HCEC 1CT (cell line): ENCODE data around the gene SCN5A.

Source experiments
- DNase-seq: peaks from one replicate; pipeline ENCODE4 v3.0.0-alpha.2; 2017

SCN5A gene

DNA sequence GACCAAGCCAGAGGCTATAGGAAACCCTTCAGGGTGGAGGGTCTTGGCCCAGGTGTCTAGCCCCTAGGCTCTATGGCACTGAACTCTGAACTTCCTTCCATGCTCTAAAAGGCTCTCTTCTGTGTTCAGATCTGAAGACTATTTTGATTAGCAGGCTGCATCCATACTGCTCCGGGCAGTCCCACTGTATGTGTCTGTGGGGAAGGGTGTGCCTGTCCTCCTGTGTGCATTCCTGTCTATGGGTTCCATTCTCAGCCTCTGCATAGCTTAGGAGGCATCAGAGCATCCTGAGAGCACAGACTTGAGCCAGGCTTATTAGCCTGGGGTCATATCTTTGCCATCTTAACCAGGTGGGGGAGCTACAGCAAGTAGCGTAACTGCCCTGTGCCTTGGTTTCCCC, 115.3 kb downstream of the SCN5A start:
- DNase-seq: no peak

GRCh38 chr3:38533285-38533976, 116.1 kb downstream of the SCN5A start:
- DNase-seq: no peak

DNA sequence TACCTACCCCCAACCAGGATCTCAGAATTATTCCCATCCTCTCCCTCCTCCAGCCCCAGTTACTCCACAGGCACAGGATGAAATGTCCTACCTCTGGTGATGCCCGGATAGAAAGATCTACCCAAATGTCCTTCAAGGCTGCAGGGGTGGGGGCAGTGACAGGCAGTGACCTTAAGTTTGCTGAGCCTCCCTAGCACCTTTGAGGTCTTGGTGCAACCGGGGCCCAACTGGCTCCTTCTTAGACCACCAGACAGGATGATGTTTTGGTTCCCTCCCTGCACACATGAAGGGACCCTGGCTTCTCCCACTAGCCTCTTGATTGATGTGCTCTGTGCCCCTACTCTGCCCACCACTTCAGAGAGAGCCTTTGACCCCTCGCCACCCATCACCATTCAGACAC, 117.0 kb downstream of the SCN5A start:
- no peak for DNase-seq

GRCh38 chr3:38528457-38528856, 121.0 kb downstream of the SCN5A start:
- no peak for DNase-seq

- no peak for DNase-seq
Observed at GRCh38 chr3:38526792-38527191, 122.7 kb downstream of the SCN5A start.

GRCh38 chr3:38524141-38524739, 125.2 kb downstream of the SCN5A start:
- no peak for DNase-seq

DNA sequence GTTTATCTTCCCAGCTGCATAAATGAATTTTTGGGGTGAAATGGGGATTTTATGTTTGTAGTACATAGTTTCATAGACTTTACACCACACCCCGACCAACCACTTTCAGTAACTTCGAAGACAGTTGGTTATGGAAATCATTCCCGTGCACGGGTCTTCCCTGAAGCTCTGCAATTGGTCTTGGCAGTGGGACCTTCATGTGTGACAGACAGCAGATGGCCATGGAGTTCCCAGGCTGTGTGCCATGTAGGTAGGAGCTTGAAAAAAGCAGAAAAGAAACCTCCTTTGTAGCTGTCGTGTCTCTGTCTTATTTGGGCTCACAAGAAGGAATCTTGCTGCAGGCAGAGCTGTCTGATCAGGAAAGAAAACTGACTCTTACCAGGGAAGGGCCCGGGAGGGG, 127.5 kb downstream of the SCN5A start:
- DNase-seq: no peak

GRCh38 chr3:38521391-38521987, 128.0 kb downstream of the SCN5A start:
- peak; percentile 42 for DNase-seq

DNA sequence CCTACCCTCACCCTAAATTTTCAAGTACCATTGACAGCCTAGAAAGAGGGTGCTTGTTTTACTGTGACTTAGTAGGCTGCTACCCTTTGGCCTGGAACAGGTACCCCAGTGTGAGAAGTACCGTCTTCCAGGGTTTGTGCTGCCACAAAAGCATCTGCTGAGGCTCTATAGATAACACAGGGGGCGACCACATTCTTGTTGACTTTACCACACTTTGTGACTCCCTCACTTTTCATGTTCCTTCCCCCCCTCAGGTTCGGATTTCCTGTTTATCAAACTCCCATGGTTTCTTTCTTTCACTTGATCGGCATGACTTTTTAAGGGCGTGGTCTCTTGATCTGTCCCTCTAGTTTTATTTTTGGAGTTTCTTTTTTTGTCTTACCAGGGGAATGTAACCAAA, 129.8 kb downstream of the SCN5A start:
- no peak for DNase-seq

GRCh38 chr3:38519000-38519399, 130.5 kb downstream of the SCN5A start:
- DNase-seq: no peak

DNA sequence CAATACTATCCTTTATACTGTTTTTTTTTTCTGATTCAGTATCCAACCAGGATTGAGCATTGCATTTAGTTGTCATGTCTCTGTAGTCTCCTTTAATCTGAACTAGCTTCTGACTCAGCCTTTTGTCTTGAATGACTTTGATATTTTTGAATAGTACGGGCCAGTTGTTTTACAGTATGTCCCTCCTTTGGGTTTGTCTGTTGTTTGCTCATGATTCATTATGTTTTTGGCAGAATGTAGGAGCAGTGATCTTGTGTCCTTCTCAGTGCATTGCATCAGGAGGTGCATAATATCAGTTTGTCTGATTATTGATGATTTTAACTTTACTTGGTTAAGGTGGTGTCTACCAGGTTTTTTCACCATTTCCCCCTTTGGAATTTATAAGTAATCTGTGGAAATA, 132.8 kb downstream of the SCN5A start:
- DNase-seq: no peak

GRCh38 chr3:38515367-38515766, 134.1 kb downstream of the SCN5A start:
- no peak for DNase-seq

GRCh38 chr3:38511546-38511945, 137.9 kb downstream of the SCN5A start:
- no peak for DNase-seq

DNA sequence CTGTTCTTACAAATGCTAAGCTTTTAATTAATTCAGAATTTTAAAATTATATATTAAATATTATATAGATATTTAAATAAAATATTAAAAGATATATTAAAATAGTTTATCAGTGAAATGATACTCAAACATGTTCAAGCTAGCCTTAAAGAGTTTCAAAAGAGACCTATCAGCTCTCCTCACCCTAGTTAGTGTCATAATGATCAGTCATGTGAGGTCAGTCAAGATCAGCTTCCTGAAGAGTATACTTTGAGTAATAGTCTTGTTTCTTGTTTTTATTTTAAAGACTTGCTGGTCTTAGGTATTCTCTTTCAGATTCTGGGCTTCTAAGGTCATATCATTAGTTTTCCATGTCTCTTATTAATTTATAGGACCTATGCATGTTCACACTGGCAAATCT, 138.9 kb downstream of the SCN5A start:
- DNase-seq: no peak

GRCh38 chr3:38509732-38510131, 139.8 kb downstream of the SCN5A start:
- no peak for DNase-seq

- DNase-seq: no peak
Observed at GRCh38 chr3:38507120-38507519, 142.4 kb downstream of the SCN5A start.

- DNase-seq: no peak
Observed at GRCh38 chr3:38500688-38501417, 148.6 kb downstream of the SCN5A start.
